PC-3 (cell line): ENCODE data around the gene BLMH. TPM values are rescaled to one million over a fixed set of nuclear protein-coding genes. Genes with fewer than 3 reads are reported as not detected.

Experiments used
- ATAC-seq: fragments of 200-7000 bp; cut with Tn5 transposase; 2 replicates; pipeline ENCODE4 v1.9.1; 2020; ENCODE audit warnings: mild to moderate bottlenecking, moderate library complexity
- BruUV-seq: library from RNA; stranded (reverse); fragments of 400-500 nt; replicated peaks from 2 replicates; lab custom pipeline; 2021; lab: Mats Ljungman, UMichigan
- CTCF ChIA-PET: fragments of 300-600 bp; sonication (Branson Sonifier 250); formaldehyde crosslinking; loops from one replicate; lab custom pipeline; 2022; ENCODE audit warnings: antibody characterized with exemption; lab: Charles Lee
- POLR2A ChIA-PET: fragments of 300-600 bp; sonication (Branson Sonifier 250); formaldehyde crosslinking; loops from one replicate; lab custom pipeline; 2022; ENCODE audit warnings: antibody characterized with exemption; ENCODE audit not compliant: unreplicated experiment; lab: Charles Lee
- DNase-seq: peaks from one replicate; pipeline ENCODE4 v3.0.0-alpha.2; 2015
- H2AFZ ChIP-seq: fragments of 300-600 bp; sonication (generic); 2 replicates; pipeline ENCODE4 v1.6.0; 2016; ENCODE audit warnings: antibody characterized with exemption, low read length
- H3F3A ChIP-seq: fragments of 300-600 bp; sonication (generic); one replicate; pipeline ENCODE4 v1.6.0; 2017; ENCODE audit warnings: antibody characterized with exemption, low read length, control low read depth, mild to moderate bottlenecking; ENCODE audit not compliant: unreplicated experiment
- H3K27ac ChIP-seq: fragments of 300-600 bp; sonication (generic); 2 replicates; pipeline ENCODE4 v1.5.1; 2016; ENCODE audit warnings: mild to moderate bottlenecking, low read length
- H3K27me3 ChIP-seq: fragments of 300-600 bp; sonication (generic); 2 replicates; pipeline ENCODE4 v1.6.1; 2016; ENCODE audit warnings: low read length, mixed read lengths
- H3K36me3 ChIP-seq: fragments of 300-600 bp; sonication (generic); 2 replicates; pipeline ENCODE4 v1.6.1; 2016; ENCODE audit warnings: low read depth, mixed run types, low read length, mixed read lengths
- H3K4me1 ChIP-seq: fragments of 300-600 bp; sonication (generic); 2 replicates; pipeline ENCODE4 v1.5.1; 2016; ENCODE audit warnings: low read length; ENCODE audit not compliant: insufficient read depth
- H3K4me2 ChIP-seq: fragments of 300-600 bp; sonication (generic); 2 replicates; pipeline ENCODE4 v1.6.0; 2016; ENCODE audit warnings: low read length
- H3K4me3 ChIP-seq: fragments of 300-600 bp; sonication (generic); 2 replicates; pipeline ENCODE4 v1.5.1; 2016; ENCODE audit warnings: mild to moderate bottlenecking, low read length, mixed read lengths
- H3K79me2 ChIP-seq: fragments of 300-600 bp; sonication (generic); 2 replicates; pipeline ENCODE4 v1.6.1; 2017; ENCODE audit warnings: low read length, mixed read lengths
- H3K9ac ChIP-seq: fragments of 300-600 bp; sonication (generic); 2 replicates; pipeline ENCODE4 v1.6.0; 2016; ENCODE audit warnings: mild to moderate bottlenecking, low read length
- H3K9me2 ChIP-seq: fragments of 300-600 bp; sonication (generic); replicated peaks from 2 replicates; pipeline ENCODE4 v1.6.1; 2016; ENCODE audit warnings: mixed run types, low read length, mixed read lengths
- H3K9me3 ChIP-seq: fragments of 300-600 bp; sonication (generic); 2 replicates; pipeline ENCODE4 v1.6.1; 2016; ENCODE audit warnings: low read length, mixed read lengths
- H4K20me1 ChIP-seq: fragments of 300-600 bp; sonication (generic); 2 replicates; pipeline ENCODE4 v1.6.1; 2016; ENCODE audit warnings: low read length, mixed read lengths
- CTCF ChIP-seq: fragments of 300-600 bp; sonication (generic); conservative IDR thresholded peaks from 2 replicates; pipeline ENCODE4 v1.5.1; 2017; ENCODE audit warnings: antibody characterized with exemption, low read depth, mild to moderate bottlenecking, low read length
- EZH2 ChIP-seq: fragments of 300-600 bp; sonication (generic); IDR thresholded peaks from one replicate; pipeline ENCODE4 v1.6.1; 2017; ENCODE audit warnings: antibody characterized with exemption, mild to moderate bottlenecking, low read length; ENCODE audit not compliant: unreplicated experiment
- EZH2phosphoT487 ChIP-seq: fragments of 300-600 bp; sonication (generic); IDR thresholded peaks from 2 replicates; pipeline ENCODE4 v1.6.1; 2018; ENCODE audit warnings: mild to moderate bottlenecking, antibody characterized with exemption, low read length, borderline replicate concordance
- intact Hi-C: fragments of 100-400 bp; cut with micrococcal nuclease; formaldehyde crosslinking; loops from 2 replicates; pipeline ENCODE4 v1.9.0; 2023
- total RNA-seq: library from RNA; depleted of rRNA; stranded (reverse); fragments of >200 nt; gene quantifications from 2 replicates; pipeline ENCODE4 v1.2.3, GENCODE V29; 2014

The BLMH gene
- total RNA-seq, 1 experiment from 2014 or later = 15.9 TPM

GRCh38 chr17:30236297-30236624 is 55.5 kb downstream of the BLMH start:
- H3K4me1 ChIP-seq = no peaks in the 10 kb centered on the region
- intact Hi-C loops = loop anchor here (1.0 to 2.0 kb wide), 2 partner anchors 111 to 131 kb away; no protein-coding TSS in a partner anchor
- POLR2A ChIA-PET = no interaction called here
- no peak overlapping the region for H3K9ac ChIP-seq
- no peak for TF ChIP-seq EZH2phosphoT487
- no peak for TF ChIP-seq CTCF
- no peak for TF ChIP-seq EZH2
- peaks cover 40% of the 10 kb centered on the region for H3K27me3 ChIP-seq
- H3F3A ChIP-seq = no peaks in the 10 kb centered on the region
- H3K27ac ChIP-seq = no peak overlapping the region
- no peaks in the 10 kb centered on the region for H3K9me2 ChIP-seq
- DNase-seq (no peak), ATAC-seq (no peak)
- H3K4me3 ChIP-seq = peak overlapping the region; percentile 46; the same call in 1 of the 2 replicates
- CTCF ChIA-PET = interaction anchor here (0.6 to 1.0 kb wide), 6 partner anchors 90 to 140 kb away, joined by 3 to 32 read pairs (median 4); no protein-coding TSS in a partner anchor
- H3K4me2 ChIP-seq = peak overlapping the region; percentile 70; the same call in 1 of the 2 replicates
- BruUV-seq = no TSS peak
- H3K36me3 ChIP-seq = no peaks in the 10 kb centered on the region
- H3K79me2 ChIP-seq = no peaks in the 10 kb centered on the region
- no peak overlapping the region for H2AFZ ChIP-seq
- H4K20me1 ChIP-seq = no peaks in the 10 kb centered on the region
- H3K9me3 ChIP-seq = no peaks in the 10 kb centered on the region

- DNase-seq = no peak
- Histone ChIP-seq H3F3A (no peaks in the 10 kb centered on the region), H3K27ac (no peak within 1 kb of the TSS), H4K20me1 (no peaks in the 10 kb centered on the region), H3K4me1 (no peaks in the 10 kb centered on the region), H3K36me3 (no peaks in the 10 kb centered on the region), H3K9me3 (no peaks in the 10 kb centered on the region), H3K27me3 (peaks cover 40% of the 10 kb centered on the region), H3K79me2 (no peaks in the 10 kb centered on the region), H3K4me3 (peak within 1 kb of the TSS; percentile 46; the same call in 1 of the 2 replicates), H3K4me2 (peak within 1 kb of the TSS; percentile 70), H3K9ac (no peak within 1 kb of the TSS), H2AFZ (peak within 1 kb of the TSS; percentile 54), H3K9me2 (no peaks in the 10 kb centered on the region)
- ChIA-PET CTCF (interaction anchor here (0.6 to 0.7 kb wide), 2 partner anchors 76 to 140 kb away, joined by 3 read pairs; no protein-coding TSS in a partner anchor), POLR2A (no interaction called here)
- ATAC-seq = 0 out of 2 replicates have a peak, but pooled peaks have one; percentile 29
- TF ChIP-seq EZH2 (peak; percentile 46), EZH2phosphoT487 (peak; percentile 16; the same call in 1 of the 2 replicates), CTCF (no peak)
- intact Hi-C loops = loop anchor here (1.0 to 2.0 kb wide), 2 partner anchors 110 to 131 kb away; no protein-coding TSS in a partner anchor
- BruUV-seq = no TSS peak
These were observed 56.1 kb downstream of the BLMH start, which contains the start of gene SLC6A4 for GRCh38 chr17:30235386-30236296. Gene SLC6A4 (minus strand): TSS chr17:30235697. CDS start chr17:30221958, 13,739 bp downstream.
